ENCODE measurements around the gene IL17B. TPM values are rescaled to one million over a fixed set of nuclear protein-coding genes. Genes with fewer than 3 reads are reported as not detected.
A peak's percentile ranks its signal among the peaks of the same experiment; 100 is the strongest.

IL17B gene
- total RNA-seq, 6 experiments from 2014 or later = 0.50 to 0.85 (median 0.76) TPM

GRCh38 chr5:149421372-149421685 is 42.2 kb upstream of the IL17B start:
- no peak for DNase-seq
- Mint-ChIP-seq H3K4me1 (ENCODE audit: low read depth) (peaks cover 99% of the 10 kb centered on the region), H3K4me3 (no peak overlapping the region; the same call in 1 of the 2 replicates), H3K27ac (peak overlapping the region; percentile 87), H3K36me3 (ENCODE audit: low read depth) (peaks cover 54% of the 10 kb centered on the region), H3K27me3 (ENCODE audit: insufficient read depth) (peaks cover 4% of the 10 kb centered on the region), H3K9me3 (no peaks in the 10 kb centered on the region)
- no peak for TF ChIP-seq CTCF (IDR thresholded peaks at IDR 0.05)

GRCh38 chr5:149420545-149421371 is 41.7 kb upstream of the IL17B start:
- peaks cover 59% of the 10 kb centered on the region for H3K36me3 Mint-ChIP-seq (ENCODE audit: low read depth)
- DNase-seq = no peak
- H3K4me1 Mint-ChIP-seq (ENCODE audit: low read depth) = peaks cover 99% of the 10 kb centered on the region
- peak overlapping the region; percentile 59 for H3K4me3 Mint-ChIP-seq
- H3K27me3 Mint-ChIP-seq (ENCODE audit: insufficient read depth) = peaks cover 4% of the 10 kb centered on the region
- H3K27ac Mint-ChIP-seq = peak overlapping the region; percentile 87
- no peaks in the 10 kb centered on the region for H3K9me3 Mint-ChIP-seq
- TF ChIP-seq CTCF (IDR thresholded peaks at IDR 0.05) = no peak

GRCh38 chr5:149419859-149420544 is 40.9 kb upstream of the IL17B start:
- Mint-ChIP-seq H3K4me3 (peak overlapping the region; percentile 59; the same call in 1 of the 2 replicates), H3K27ac (peak overlapping the region; percentile 87), H3K36me3 (ENCODE audit: low read depth) (peaks cover 58% of the 10 kb centered on the region)

GRCh38 chr5:149419532-149419858 is 40.4 kb upstream of the IL17B start:
- peak overlapping the region; percentile 87 for H3K27ac Mint-ChIP-seq
- H3K4me1 Mint-ChIP-seq (ENCODE audit: low read depth) = peaks cover 99% of the 10 kb centered on the region

More at GRCh38 chr5:149419859-149420544, 40.9 kb upstream of the IL17B start:
- TF ChIP-seq CTCF (IDR thresholded peaks at IDR 0.05) = no peak
- Mint-ChIP-seq H3K27me3 (ENCODE audit: insufficient read depth) (peaks cover 4% of the 10 kb centered on the region), H3K4me1 (ENCODE audit: low read depth) (peaks cover 99% of the 10 kb centered on the region), H3K9me3 (no peaks in the 10 kb centered on the region)
- DNase-seq = no peak

More at GRCh38 chr5:149419532-149419858, 40.4 kb upstream of the IL17B start:
- Mint-ChIP-seq H3K27me3 (ENCODE audit: insufficient read depth) (peaks cover 4% of the 10 kb centered on the region), H3K36me3 (ENCODE audit: low read depth) (peaks cover 58% of the 10 kb centered on the region), H3K4me3 (no peak overlapping the region; the same call in 1 of the 2 replicates), H3K9me3 (no peaks in the 10 kb centered on the region)
- no peak for TF ChIP-seq CTCF (IDR thresholded peaks at IDR 0.05)
- DNase-seq = no peak

All from HFFc6 (cell line).